Measurements from ENCODE around the gene GALNT14.

The GALNT14 gene

GRCh38 chr2:30979822-30980245 lies 158.4 kb downstream of the GALNT14 start:
- TF ChIP-seq CTCF (conservative IDR thresholded peaks at IDR 0.05; ENCODE audit: low read depth) = peak; percentile 25; the same call in 1 of the 2 replicates
- DNase-seq (ENCODE audit: low spot score) = peak; percentile 93
- CTCF ChIA-PET = interaction anchor here (0.9 to 1.4 kb wide), 2 partner anchors 11 to 191 kb away, joined by 3 to 6 read pairs; no protein-coding TSS in a partner anchor
- peak overlapping the region; percentile 77 for H3K27ac ChIP-seq
- POLR2A ChIA-PET (ENCODE audit: low non-redundant PET) = no interaction called here

- peak overlapping the region; percentile 77; the same call in 1 of the 2 replicates for H3K27ac ChIP-seq
- ChIA-PET CTCF (interaction anchor here (0.6 kb wide), 2 partner anchors 15 to 375 kb away, joined by 3 read pairs; no protein-coding TSS in a partner anchor), POLR2A (ENCODE audit: low non-redundant PET) (no interaction called here)
- DNase-seq (ENCODE audit: low spot score) = no peak
- no peak for TF ChIP-seq CTCF (conservative IDR thresholded peaks at IDR 0.05; ENCODE audit: low read depth)
These were observed 159.4 kb downstream of the GALNT14 start for GRCh38 chr2:30978854-30979253.

- no peak for DNase-seq (ENCODE audit: low spot score)
- POLR2A ChIA-PET (ENCODE audit: low non-redundant PET) = no interaction called here
- CTCF ChIA-PET = interaction anchor here (0.6 kb wide), 1 partner anchor 376 kb away, joined by 3 read pairs; no protein-coding TSS in a partner anchor
- H3K27ac ChIP-seq = no peak overlapping the region
- no peak for TF ChIP-seq CTCF (conservative IDR thresholded peaks at IDR 0.05; ENCODE audit: low read depth)
These were observed 160.2 kb downstream of the GALNT14 start for GRCh38 chr2:30978044-30978443.

GRCh38 chr2:30975156-30975555 lies 163.1 kb downstream of the GALNT14 start:
- DNase-seq (ENCODE audit: low spot score) = no peak
- ChIA-PET POLR2A (ENCODE audit: low non-redundant PET) (no interaction called here), CTCF (interaction anchor here (0.6 kb wide), 1 partner anchor 16 kb away, joined by 3 read pairs; no protein-coding TSS in a partner anchor)
- no peak overlapping the region for H3K27ac ChIP-seq
- no peak for TF ChIP-seq CTCF (conservative IDR thresholded peaks at IDR 0.05; ENCODE audit: low read depth)

- DNase-seq (ENCODE audit: low spot score) = no peak
- ChIA-PET CTCF (no interaction called here), POLR2A (ENCODE audit: low non-redundant PET) (no interaction called here)
- TF ChIP-seq CTCF (conservative IDR thresholded peaks at IDR 0.05; ENCODE audit: low read depth) = no peak
- H3K27ac ChIP-seq = no peak overlapping the region
These were observed 163.7 kb downstream of the GALNT14 start for GRCh38 chr2:30974554-30974953.

- POLR2A ChIA-PET (ENCODE audit: low non-redundant PET) = no interaction called here
- H3K27ac ChIP-seq = no peak overlapping the region
- DNase-seq (ENCODE audit: low spot score) = no peak
- CTCF ChIA-PET = no interaction called here
- TF ChIP-seq CTCF (conservative IDR thresholded peaks at IDR 0.05; ENCODE audit: low read depth) = no peak
These were observed 164.1 kb downstream of the GALNT14 start for GRCh38 chr2:30974092-30974491.

Measured in RWPE1 (cell line).